K562 (cell line): ENCODE measurements around the gene DXO. TPM values are rescaled to one million over a fixed set of nuclear protein-coding genes. Genes with fewer than 3 reads are reported as not detected.

ENCODE experiments used
- BRCA1 ChIP-seq, 2 experiments: fragments of 450-650 bp in 1 of 2; sonication (generic) in 1 of 2; formaldehyde crosslinking in 1 of 2; IDR thresholded peaks; 2 replicates each; pipeline versions ENCODE4 v1.5.0 to v1.6.1; 2017 to 2020; ENCODE audit warnings: mild to moderate bottlenecking in 1 of 2, missing genetic modification reagents in 1 of 2
- ELF2 ChIP-seq: fragments of 250-450 bp; sonication (Bioruptor Pico); IDR thresholded peaks from 2 replicates; pipeline ENCODE4 v1.5.0; 2021; ENCODE audit warnings: mild to moderate bottlenecking
- GATAD2B ChIP-seq: fragments of 450-650 bp; IDR thresholded peaks from 2 replicates; pipeline ENCODE4 v1.6.1; 2017; ENCODE audit warnings: mild to moderate bottlenecking, borderline replicate concordance
- HMGXB4 ChIP-seq: sonication (generic); formaldehyde crosslinking; IDR thresholded peaks from 2 replicates; pipeline ENCODE4 v1.8.1; 2023; ENCODE audit warnings: mild to moderate bottlenecking, missing genetic modification reagents
- KDM2B ChIP-seq: fragments of 250-450 bp; sonication (Bioruptor Pico); IDR thresholded peaks from 2 replicates; pipeline ENCODE4 v1.8.0; 2021; ENCODE audit warnings: mild to moderate bottlenecking, moderate library complexity
- NCOA2 ChIP-seq, 2 experiments: fragments of 450-650 bp; IDR thresholded peaks; 2 replicates each; pipeline ENCODE4 v1.6.1; 2018; ENCODE audit warnings: mild to moderate bottlenecking in 2 of 2, moderate library complexity in 1 of 2; ENCODE audit not compliant: partially characterized antibody in 2 of 2
- RB1 ChIP-seq: fragments of 450-650 bp; IDR thresholded peaks from 2 replicates; pipeline ENCODE4 v1.6.1; 2017; ENCODE audit warnings: low read depth, mild to moderate bottlenecking
- RBM14 ChIP-seq: fragments of 200-400 bp; formaldehyde crosslinking; IDR thresholded peaks from 2 replicates; pipeline ENCODE4 v1.6.1; 2018; ENCODE audit warnings: low read depth, mild to moderate bottlenecking, low read length, moderate library complexity, borderline replicate concordance; ENCODE audit not compliant: insufficient read depth
- ZBTB43 ChIP-seq: sonication (generic); formaldehyde crosslinking; IDR thresholded peaks from 2 replicates; pipeline ENCODE4 v1.8.0; 2023; ENCODE audit warnings: mild to moderate bottlenecking, missing genetic modification reagents
- ZFP30 ChIP-seq: fragments of 250-450 bp; sonication (Bioruptor Pico); IDR thresholded peaks from 2 replicates; pipeline ENCODE4 v1.8.0; 2022; ENCODE audit warnings: moderate library complexity, mild to moderate bottlenecking, inconsistent platforms, borderline replicate concordance
- ZNF395 ChIP-seq: fragments of 200-800 bp; sonication (Bioruptor generic); IDR thresholded peaks from 2 replicates; pipeline ENCODE4 v1.6.1; 2017; ENCODE audit warnings: missing genetic modification characterization, missing compliant biosample characterization
- ZNF79 ChIP-seq: fragments of 250-450 bp; sonication (Bioruptor Pico); IDR thresholded peaks from 2 replicates; pipeline ENCODE4 v1.4.0; 2020; ENCODE audit warnings: low read depth, mild to moderate bottlenecking, moderate library complexity
- polyA plus RNA-seq, 8 experiments: library from polyadenylated mRNA; depleted of rRNA in 4 of 8; stranded (reverse) in 5 of 8; unstranded in 3 of 8; fragments of >200 nt; fragmentation: Nextera tagmentation in 2 of 8; fragmentation: Illumina TruSeq in 1 of 8; extraction: Ambion mirVana in 2 of 8; extraction: Trizol in 1 of 8; gene quantifications; 2 replicates each; pipeline versions ENCODE4 v1.2.1 to v1.2.3, GENCODE V29; 2011 to 2014; ENCODE audit warnings: inconsistent platforms in 1 of 8, missing spikeins in 1 of 8
- total RNA-seq, 7 experiments: library from RNA; depleted of rRNA in 6 of 7; stranded (reverse); fragments of >200 nt in 6 of 7; fragmentation: Illumina TruSeq in 2 of 7; extraction: Trizol in 2 of 7; gene quantifications; 2 replicates each; pipeline versions ENCODE4 v1.2.1 to v1.2.3, GENCODE V29; 2011 to 2021; ENCODE audit warnings: low replicate concordance in 1 of 7
- TF ChIP-seq, protein P1 (sequence below): fragments of 150-350 bp; conservative IDR thresholded peaks from 2 replicates; pipeline ENCODE4 v1.6.1; 2014; ENCODE audit warnings: low read length
- TF ChIP-seq, protein P2 (sequence below): fragments of 250-450 bp; sonication (Bioruptor Pico); IDR thresholded peaks from 2 replicates; pipeline ENCODE4 v1.4.0; 2020; ENCODE audit warnings: mild to moderate bottlenecking, moderate library complexity

Gene DXO
- total and polyA plus RNA-seq, 9 of the 15 experiments (the other 6 are each of a cell fraction or from before 2014, with no cell fraction given), result 6.4 to 35.1 (median 19.4) TPM

DNA sequence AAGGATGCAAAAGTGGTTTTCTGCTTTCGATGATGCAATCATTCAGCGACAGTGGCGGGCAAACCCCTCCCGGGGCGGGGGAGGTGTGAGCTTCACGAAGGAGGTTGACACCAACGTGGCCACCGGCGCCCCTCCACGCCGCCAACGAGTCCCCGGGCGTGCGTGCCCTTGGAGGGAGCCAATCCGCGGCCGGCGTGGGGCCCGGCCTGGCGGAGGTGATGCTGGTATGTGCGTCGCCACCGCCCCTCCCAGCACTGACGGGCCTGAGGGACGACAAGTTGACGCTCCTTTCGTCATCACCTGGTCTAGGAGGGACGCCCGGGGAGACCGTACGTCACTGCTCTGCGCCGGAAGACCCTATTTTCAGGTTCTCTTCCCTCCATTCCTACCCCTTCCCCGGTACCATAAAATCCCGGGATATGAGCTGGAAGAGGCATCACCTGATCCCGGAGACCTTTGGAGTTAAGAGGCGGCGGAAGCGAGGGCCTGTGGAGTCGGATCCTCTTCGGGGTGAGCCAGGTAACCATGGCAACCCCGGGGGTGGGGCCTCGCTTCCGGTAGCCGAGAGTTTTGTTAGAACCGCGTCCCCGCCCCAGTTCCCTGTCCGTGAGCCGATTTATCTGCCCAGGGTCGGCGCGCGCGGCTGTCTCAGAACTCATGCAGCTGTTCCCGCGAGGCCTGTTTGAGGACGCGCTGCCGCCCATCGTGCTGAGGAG is at the start of gene DXO (continued):
- TF ChIP-seq GATAD2B, result peak; percentile 87; the same call in 1 of the 2 replicates
- TF ChIP-seq, protein P1, sequence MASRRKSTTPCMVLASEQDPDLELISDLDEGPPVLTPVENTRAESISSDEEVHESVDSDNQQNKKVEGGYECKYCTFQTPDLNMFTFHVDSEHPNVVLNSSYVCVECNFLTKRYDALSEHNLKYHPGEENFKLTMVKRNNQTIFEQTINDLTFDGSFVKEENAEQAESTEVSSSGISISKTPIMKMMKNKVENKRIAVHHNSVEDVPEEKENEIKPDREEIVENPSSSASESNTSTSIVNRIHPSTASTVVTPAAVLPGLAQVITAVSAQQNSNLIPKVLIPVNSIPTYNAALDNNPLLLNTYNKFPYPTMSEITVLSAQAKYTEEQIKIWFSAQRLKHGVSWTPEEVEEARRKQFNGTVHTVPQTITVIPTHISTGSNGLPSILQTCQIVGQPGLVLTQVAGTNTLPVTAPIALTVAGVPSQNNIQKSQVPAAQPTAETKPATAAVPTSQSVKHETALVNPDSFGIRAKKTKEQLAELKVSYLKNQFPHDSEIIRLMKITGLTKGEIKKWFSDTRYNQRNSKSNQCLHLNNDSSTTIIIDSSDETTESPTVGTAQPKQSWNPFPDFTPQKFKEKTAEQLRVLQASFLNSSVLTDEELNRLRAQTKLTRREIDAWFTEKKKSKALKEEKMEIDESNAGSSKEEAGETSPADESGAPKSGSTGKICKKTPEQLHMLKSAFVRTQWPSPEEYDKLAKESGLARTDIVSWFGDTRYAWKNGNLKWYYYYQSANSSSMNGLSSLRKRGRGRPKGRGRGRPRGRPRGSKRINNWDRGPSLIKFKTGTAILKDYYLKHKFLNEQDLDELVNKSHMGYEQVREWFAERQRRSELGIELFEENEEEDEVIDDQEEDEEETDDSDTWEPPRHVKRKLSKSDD, result 0 out of 2 replicates have a peak, but pooled peaks have one; percentile 20
- TF ChIP-seq, protein P2, sequence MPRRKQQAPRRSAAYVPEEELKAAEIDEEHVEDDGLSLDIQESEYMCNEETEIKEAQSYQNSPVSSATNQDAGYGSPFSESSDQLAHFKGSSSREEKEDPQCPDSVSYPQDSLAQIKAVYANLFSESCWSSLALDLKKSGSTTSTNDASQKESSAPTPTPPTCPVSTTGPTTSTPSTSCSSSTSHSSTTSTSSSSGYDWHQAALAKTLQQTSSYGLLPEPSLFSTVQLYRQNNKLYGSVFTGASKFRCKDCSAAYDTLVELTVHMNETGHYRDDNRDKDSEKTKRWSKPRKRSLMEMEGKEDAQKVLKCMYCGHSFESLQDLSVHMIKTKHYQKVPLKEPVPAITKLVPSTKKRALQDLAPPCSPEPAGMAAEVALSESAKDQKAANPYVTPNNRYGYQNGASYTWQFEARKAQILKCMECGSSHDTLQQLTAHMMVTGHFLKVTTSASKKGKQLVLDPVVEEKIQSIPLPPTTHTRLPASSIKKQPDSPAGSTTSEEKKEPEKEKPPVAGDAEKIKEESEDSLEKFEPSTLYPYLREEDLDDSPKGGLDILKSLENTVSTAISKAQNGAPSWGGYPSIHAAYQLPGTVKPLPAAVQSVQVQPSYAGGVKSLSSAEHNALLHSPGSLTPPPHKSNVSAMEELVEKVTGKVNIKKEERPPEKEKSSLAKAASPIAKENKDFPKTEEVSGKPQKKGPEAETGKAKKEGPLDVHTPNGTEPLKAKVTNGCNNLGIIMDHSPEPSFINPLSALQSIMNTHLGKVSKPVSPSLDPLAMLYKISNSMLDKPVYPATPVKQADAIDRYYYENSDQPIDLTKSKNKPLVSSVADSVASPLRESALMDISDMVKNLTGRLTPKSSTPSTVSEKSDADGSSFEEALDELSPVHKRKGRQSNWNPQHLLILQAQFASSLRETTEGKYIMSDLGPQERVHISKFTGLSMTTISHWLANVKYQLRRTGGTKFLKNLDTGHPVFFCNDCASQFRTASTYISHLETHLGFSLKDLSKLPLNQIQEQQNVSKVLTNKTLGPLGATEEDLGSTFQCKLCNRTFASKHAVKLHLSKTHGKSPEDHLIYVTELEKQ (CRISPR knock-in tag), result 0 out of 2 replicates have a peak, but pooled peaks have one; percentile 61
- no peak for TF ChIP-seq KDM2B (CRISPR knock-in tag)
- peak; percentile 92 for TF ChIP-seq ZNF395 (CRISPR knock-in tag)
- no peak for TF ChIP-seq ZBTB43 (CRISPR knock-in tag)
- no peak for TF ChIP-seq ZFP30 (CRISPR knock-in tag)
- TF ChIP-seq ZNF79, result peak; percentile 66; the same call in 1 of the 2 replicates
- no peak for TF ChIP-seq RBM14
- peak; percentile 98 for TF ChIP-seq ELF2 (CRISPR knock-in tag)
- peak; percentile 76; the same call in 1 of the 2 replicates for TF ChIP-seq RB1
- no peak; the same call in 1 of the 2 replicates for TF ChIP-seq HMGXB4 (CRISPR knock-in tag)
- no peak for TF ChIP-seq NCOA2 (IDR thresholded peaks at IDR 0.05; ENCODE audit: partially characterized antibody in 2 of 2)
- no peak for TF ChIP-seq BRCA1 (IDR thresholded peaks at IDR 0.05)
- TF ChIP-seq BRCA1 (CRISPR knock-in tag; IDR thresholded peaks at IDR 0.05), result no peak
